ENCODE results near the gene GMEB1.
"Not testable (repeated sequence)": the region's sequence is repeated elsewhere in the genome, so short reads cannot be mapped to it uniquely, and the experiment has no call there.

Gene GMEB1, protein sequence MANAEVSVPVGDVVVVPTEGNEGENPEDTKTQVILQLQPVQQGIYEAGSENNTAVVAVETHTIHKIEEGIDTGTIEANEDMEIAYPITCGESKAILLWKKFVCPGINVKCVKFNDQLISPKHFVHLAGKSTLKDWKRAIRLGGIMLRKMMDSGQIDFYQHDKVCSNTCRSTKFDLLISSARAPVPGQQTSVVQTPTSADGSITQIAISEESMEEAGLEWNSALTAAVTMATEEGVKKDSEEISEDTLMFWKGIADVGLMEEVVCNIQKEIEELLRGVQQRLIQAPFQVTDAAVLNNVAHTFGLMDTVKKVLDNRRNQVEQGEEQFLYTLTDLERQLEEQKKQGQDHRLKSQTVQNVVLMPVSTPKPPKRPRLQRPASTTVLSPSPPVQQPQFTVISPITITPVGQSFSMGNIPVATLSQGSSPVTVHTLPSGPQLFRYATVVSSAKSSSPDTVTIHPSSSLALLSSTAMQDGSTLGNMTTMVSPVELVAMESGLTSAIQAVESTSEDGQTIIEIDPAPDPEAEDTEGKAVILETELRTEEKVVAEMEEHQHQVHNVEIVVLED

DNA sequence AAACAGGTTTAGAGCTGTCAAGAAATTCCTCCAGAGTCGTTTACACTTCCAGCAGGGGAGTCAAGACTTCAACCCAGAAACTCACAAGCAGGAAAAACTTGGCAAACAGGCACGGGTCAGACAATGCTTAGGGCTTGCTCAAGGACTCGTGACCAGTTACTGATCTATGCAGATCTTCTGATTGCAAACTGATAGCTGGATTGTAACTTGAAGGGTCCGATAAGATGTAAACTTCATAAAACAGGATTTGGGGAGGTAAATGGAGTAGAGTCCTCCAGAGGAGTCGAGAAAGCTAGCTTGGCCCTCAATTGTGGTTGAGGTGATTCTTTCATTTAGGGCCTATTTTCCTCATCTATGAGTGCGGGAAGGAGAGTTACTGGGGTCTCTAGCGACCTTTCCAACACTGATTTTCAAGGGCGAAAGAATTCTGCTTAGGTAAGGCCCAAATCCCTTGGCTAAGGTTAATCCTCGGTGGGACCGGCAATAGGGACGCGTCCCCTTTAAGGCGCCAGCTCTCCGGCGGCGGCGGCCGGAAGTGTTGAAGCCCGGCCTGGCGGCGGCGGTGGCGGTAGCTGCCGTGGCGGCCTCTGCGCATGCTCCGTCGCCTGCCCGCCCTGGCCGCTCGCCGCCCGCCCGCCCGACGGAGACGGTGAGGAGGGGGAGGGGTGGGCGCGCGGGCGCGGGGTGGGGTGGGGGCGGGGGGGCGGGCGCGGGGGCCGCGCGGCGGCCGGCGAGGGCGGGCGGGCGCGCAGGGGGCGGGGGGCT, at the start of gene GMEB1:
Gene GMEB1 (plus strand): TSS at position 594 of the 765 bp plus-strand sequence. CDS start 14,829 bp downstream, outside the sequence.
- DNase-seq (ENCODE audit: low spot score): peak; percentile 84

DNA sequence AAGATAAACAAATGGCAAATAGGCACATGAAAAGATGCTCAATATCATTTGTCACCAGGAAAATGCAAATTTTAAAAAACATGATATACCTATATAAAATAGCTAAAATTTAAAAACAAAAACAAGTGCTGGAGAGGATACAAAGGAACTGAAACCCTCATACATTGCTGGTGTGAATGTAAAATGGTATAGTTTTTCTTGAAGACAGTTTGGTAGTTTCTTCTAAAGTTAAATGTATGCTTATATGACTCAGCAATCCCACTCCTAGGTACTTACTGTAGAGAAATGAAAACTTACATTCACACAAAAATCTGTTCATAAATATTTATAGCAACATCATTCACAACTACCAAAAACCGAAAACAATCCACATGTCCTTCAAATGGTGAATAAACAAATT, 36.9 kb upstream of the GMEB1 start:
- DNase-seq (ENCODE audit: low spot score): no peak

DNA sequence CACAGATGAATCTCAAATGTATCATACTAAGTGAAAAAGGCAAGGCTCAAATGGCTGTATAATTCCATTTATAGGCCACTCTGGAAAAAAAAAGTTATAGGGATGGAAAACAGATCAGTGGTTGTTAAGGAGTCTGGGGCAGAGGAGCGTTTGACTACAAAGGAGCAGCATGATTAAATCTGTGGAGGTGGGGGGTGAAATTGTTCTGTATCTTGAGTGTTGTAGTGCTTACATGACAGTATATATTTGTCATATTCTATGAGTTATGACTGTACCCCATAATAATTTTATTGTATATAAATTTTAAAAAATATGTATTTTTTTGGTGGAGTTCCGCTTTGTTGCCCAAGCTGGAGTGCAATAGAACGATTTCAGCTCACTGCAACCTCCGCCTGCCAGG, 36.0 kb upstream of the GMEB1 start:
- no peak for DNase-seq (ENCODE audit: low spot score)

DNA sequence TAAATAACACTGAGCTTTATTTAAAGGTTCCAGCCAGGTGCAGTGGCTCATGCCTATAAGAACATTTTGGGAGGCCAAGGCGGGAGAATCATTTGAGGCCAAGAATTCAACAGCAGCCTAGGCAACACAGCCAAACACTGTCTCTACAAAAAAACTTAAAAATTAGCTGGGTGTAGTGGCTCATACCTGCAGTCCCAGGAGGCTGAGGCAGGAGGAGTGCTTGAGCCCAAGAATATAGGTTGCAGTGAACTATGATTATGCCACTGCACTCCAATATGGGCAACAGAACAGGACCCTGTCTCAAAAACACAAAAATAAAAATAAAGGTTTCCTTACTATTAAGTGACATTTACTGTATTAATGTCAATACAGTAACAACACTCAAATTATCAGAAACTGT, 27.8 kb upstream of the GMEB1 start:
- no peak for DNase-seq (ENCODE audit: low spot score)

DNA sequence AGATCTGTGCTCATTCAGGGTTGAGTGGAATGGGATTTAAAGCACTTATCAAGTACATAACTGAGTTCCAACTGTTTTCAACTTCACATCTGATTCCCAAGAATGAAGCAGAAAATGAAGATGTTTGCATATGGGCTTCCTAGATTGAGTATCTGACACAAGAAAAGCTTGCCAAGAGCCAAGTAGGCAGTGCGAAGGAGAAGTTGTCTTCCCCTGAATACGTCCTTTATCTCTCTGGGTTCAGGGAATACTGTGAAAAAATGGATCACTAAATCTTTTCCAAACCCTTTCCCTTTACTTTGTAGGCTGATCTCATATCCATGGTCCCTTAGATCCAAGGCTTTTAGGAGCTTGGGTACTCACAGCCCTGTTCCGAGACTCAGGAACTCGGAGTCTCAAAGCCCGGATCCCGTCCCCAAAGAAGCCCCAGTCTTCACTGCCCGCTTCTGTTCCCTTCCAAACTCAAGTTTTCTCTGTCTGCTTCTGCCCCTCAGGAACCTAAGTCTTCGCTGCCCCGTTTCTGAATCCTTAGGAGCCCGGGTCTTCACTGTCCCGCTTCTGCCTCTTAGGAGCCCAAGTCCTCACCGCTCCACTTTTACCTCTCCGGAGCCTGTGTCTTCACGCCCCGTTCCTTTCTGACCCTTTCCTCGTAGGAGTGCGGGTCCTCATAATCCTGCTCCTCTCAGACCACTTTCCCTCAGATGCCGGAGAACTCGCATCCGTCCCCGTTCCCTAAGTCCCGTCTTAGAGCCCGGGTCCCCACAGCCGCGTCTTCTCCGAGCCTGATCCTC, 26.3 kb upstream of the GMEB1 start:
- DNase-seq (ENCODE audit: low spot score): peak; percentile 13

DNA sequence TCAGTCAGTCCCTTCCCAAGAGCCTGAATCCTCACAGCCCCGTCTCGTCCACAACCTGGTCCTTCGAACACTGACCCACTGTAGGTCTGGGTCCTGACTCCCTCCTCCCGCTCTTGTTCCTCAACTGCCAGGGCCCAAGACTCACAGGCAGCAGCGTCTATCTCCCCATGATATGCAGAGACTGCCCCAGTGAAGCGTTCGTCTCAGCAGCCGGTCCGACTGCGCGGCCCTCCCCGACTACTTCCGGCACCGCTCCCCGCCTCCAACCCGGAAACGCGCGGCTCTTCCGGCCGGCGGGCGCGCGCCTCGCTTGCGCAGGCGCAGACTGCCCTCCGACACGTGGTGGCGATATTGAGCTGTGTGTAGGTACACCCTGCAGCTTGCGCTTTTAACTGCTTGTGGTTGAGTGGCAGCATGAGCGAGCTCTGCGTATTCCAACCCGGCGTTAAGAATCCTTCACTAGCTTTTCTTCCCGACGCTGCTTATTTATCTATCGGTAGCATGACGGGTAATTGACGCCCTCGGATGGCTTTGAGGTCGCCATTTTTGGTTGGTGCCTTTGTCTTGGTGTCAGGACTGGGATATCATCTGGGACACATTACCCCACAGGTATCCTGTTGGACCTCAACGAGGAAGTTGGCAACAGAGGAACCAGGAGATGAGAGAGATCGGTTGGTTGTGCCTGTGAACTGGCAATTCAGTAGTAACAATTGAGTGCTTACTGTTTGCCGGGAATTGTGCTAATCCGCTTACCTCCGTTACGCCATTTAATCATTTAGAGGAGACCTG, 25.5 kb upstream of the GMEB1 start, which contains the start of gene TAF12:
Gene TAF12 (minus strand): TSS at position 221 of the 789 bp plus-strand sequence. CDS start 20,986 bp downstream, outside the sequence.
- peak; percentile 93 for DNase-seq (ENCODE audit: low spot score)

DNA sequence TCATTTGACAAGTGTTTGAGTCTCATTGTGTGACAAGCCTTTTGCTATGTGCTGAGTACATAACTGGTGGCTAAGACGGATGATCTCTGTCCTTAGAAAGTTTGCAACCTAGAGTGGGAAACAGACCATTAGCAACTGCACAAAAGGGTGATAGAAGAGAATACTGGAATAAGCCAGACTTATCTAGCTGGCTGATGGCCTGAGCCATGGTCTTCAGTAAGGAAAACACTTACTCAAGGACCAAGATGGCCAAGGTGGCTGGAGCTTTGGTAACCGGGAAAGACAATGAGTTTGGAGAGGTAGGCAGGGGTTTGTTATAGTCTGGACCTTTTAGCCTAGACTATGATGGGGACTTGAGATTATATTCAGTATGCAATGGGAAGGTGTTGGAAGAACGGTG, 24.1 kb upstream of the GMEB1 start:
- no peak for DNase-seq (ENCODE audit: low spot score)

DNA sequence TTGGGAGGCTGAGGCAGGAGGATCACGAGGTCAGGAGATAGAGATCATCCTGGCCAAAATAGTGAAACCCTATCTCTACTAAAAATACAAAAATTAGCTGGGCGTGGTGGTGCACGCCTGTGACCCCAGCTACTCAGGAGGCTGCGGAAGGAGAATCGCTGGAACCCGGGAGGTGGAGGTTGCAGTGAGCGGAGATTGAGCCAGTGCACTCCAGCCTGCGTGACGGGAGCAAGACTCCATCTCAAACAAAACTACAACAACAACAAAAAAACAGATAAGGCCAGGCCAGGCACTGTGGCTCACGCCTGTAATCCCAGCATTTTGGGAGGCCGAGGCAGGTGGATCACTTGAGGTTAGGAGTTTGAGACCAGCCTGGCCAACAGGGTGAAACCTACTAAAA, 23.2 kb upstream of the GMEB1 start:
- DNase-seq (ENCODE audit: low spot score): not testable (repeated sequence)

DNA sequence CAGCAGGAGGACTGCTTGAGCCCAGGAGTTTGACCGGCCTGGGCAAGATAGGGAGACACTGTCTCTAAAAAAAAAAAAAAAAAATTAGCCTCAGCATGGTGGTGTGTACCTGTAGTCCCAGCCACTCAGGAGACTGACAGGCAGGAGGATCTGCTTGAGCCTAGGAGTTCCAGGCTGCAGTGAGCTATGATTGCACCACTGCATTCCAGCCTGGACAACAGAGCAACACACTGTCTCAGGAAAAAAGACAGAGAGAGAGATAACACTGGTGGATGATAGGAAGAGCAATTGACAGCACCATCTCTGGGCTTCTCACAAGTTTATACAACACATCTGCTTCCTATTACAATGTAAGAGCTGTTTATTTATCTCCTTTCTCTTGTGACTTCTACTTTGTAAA, 22.5 kb upstream of the GMEB1 start:
- no peak for DNase-seq (ENCODE audit: low spot score)

DNA sequence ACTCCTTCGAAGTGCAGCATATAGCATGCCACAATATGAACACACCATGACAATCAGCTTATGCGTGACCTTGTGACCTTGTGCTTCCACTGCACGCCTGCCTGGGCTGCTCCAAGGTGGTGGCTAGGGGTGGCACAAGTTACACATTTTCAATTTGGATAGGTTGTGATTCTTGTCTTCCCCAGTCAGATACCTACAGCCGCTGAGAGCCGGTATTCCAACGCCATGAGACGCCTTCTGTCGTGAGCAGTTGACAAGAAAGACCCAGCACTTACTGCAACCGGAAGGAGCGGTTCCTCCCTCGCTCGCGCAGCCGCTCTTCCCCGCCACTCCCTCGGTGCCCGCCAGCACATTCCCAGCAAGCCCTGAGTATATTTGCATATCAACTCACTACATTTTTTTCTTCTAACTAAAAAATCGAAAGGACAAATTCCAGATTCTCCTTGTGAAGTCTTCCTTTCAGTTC, 20.5 kb upstream of the GMEB1 start:
- peak; percentile 95 for DNase-seq (ENCODE audit: low spot score)

DNA sequence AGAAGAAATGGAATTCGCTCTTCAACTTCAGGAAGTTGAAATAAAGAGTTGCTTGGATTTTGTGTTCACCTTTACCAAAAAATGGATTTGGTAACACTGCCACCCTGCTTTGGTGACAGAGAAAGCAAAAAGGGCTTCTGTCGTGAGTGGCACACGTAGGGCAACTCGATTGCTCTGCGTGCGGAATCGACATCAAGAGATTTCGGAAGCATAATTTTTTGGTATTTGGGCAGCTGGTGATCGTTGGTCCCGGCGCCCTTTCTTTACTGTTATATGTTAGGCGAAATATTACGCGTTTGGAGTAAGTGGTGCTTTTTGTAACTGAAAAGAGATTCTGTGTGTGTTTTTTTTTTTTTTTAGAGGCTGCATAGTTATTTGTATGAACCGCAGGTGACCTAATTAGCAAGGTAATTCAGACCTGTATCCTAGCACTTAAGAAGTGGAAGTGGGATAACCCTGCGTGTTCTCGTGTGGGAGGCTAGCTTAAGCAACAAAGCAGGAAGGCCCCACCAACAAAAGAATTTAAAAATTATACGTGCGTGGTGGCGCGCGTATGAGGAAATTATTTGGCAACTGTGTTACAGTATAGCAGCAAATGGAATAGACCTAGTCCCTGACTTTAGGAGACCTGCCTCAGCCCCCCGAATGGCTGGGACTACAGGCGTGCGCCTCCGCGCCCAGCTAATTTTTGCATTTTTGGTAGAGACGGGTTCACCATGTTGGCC, 19.9 kb upstream of the GMEB1 start, which contains the start of gene RNU11:
Gene RNU11 (plus strand): TSS at position 127 of the 725 bp plus-strand sequence.
- DNase-seq (ENCODE audit: low spot score): peak; percentile 98

DNA sequence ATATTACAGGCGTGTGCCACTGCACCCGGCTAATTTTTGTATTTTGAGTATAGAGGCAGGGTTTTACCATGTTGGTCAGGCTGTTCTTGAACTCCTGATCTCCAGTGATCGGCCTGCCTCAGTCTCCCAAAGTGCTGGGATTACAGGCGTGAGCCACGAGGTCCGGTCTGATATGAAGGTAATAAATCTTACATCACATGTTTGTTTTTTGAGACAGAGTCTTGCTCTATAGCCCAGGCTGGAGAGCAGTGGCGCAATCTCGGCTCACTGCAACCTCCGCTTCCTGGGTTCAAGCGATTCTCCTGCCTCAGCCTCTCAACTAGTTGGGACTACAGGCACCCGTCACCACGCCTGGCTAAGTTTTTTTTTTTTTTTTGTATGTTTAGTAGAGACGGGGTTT, 15.5 kb upstream of the GMEB1 start:
- DNase-seq (ENCODE audit: low spot score): not testable (repeated sequence)

DNA sequence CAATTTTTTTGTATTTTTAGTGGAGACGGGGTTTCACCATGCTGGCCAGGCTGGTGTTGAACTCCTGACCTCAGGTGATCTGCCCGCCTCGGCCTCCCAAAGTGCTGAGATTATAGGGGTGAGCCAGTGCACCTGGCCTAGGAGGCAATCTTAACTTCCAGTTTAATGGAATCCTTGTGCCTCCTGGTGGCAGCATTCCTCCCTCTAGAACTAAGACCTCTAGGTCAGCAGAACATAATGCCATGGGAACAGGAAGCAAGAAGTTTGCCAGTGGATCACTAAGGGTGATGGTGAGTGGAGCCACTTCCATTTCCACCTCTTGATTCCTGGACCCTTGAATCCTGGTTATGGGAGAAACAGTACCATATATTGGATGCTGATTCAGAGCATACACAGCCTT, 14.7 kb upstream of the GMEB1 start:
- peak; percentile 37 for DNase-seq (ENCODE audit: low spot score)

DNA sequence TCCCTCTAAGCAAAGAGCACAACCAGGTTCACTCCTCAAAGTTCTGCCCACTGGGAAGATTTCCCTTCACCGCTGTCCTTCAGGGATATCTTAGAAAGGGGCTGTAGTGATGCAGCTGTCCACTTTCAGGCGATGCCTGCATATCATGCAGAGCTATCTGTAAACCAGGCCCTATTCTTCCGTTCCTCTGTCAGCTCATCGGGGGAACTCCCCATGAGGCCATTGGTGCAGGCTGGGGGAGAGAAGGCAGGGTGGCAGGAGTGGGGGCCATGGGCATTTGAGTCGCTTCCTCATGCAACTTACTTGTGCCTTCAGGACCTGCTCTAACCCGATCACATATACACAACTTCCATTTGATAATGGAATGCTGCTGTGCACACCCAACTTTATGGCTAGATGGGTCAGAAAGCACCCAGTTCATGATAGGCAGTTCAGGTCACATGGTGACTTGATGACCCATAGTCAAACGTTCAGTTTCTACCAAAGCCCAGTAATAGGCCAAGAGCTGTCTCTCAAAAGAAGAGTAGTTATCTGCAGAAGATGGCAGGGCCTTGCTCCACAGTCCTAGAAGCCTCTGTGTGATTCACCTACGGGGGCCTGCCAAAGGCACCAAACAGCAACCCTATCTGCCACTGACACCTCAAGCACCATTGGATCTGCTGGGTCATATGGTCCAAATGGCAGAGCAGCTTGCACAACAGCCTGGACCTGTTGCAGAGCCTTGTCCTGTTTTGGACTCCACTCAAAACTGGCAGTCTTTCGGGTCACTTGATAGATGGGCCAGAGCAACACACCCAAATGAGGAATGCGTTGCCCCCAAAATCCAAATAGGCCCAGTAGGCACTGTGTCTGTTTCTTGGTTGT, 12.9 kb upstream of the GMEB1 start:
- not testable (repeated sequence) for DNase-seq (ENCODE audit: low spot score)

DNA sequence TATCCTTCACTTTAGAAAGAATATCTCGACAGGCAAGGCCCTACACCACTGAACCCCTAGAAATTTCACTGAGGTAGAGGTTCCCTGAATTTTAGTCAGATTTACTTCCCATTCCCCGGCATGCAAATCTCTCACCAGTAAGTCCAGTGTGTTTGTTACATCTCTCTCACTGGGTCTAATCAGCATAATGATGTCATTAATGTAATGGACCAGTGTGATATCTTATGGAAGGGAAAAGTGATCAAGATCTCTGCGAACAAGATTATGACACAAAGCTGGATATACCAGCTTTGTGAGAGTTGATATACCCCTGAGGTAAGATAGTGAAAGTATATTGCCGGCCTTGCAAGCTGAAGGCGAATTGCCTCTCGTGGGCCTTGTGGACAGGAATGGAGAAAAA, 12.2 kb upstream of the GMEB1 start:
- no peak for DNase-seq (ENCODE audit: low spot score)

DNA sequence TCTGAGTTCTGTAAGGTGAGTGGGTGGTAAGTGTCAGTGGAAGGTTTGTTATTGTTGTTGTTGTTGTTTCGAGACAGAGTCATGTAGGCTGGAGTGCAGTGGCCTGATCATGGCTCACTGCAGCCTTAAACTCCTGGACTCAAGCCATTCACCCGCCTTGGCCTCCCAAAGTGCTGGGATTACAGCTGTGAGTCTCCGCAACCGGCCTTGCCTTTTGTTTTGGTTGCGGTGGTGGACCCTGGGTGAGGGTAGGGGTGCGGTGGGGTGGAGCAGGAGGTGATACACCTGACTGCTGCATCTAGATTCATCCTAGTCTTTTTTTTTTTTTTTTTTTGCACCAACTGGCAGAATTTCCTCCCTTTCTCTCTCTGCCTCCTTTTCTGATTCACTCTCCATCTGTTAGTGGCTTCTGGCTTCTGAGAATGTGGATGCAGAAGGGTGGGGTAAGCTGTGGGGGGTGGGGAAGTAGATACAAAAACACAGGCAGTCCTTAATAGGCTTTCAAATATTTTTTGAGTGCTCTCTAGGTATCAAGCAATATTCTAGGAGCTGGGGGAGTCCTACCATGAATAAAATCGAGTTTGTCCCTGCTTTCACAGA, 4.6 kb upstream of the GMEB1 start:
- DNase-seq (ENCODE audit: low spot score): no peak

DNA sequence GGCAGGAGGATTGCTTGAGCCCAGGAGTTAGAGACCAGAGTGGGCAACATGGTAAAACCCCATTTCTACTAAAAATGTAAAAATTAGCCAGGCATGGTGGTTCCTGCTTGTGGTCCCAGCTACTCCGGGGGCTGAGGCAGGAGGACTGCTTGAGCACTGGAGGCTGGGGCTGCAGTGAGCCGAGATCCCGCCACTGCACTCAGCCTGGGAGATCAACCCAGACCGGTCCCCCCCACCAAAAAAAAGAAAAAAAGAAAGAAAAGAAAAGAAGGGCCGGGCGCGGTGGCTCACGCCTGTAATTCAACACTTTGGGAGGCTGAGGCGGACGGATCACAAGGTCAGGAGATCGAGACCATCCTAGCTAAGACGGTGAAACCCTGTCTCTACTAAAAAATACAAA, 1.8 kb upstream of the GMEB1 start:
- DNase-seq (ENCODE audit: low spot score): no peak

DNA sequence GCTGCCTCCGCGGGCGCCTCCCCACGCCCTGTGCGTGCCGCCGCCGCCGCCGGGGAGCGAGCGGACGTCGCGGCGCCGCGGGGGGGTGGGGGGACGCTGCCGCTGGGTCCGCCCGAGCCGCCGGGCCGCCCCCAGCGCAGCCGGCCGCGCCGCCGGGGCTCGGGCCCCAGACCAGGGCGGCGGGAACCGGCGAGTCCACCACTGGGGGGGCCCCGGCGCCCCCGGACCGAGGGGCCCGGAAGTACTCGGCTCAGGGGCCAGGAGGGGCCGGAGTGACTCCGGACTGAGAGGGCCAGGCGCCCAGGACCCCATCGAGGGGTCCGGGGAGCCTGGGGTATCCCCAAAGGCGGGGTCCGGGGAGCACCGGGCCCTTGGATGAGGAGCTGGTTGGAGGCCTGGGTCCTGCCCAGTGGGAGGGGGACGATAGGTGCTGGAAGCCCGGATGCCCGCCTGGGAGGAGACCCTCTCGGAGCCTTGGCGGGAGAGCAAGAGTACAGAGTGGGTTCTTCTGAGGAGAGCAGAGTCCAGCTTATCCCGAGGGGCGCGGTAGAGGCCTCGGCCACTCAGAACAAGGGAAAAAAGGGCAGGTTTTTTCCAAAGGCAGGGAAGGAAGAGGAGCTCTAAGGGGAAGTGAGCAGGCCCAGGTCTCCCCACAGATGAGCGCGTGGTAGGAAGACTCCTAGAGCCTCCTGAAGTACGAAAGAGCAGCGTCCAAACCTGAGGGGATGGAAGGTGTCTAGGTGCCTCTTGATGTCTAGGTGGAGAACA, 556 bp downstream of the GMEB1 start:
- DNase-seq (ENCODE audit: low spot score): peak; percentile 33

Measured in SW480 (cell line).